Limb (tissue), 2 donors: ENCODE measurements around the gene PRICKLE4.
"Not testable (repeated sequence)": the region's sequence is repeated elsewhere in the genome, so short reads cannot be mapped to it uniquely, and the experiment has no call there.

Experiments
- DNase-seq, 2 donors: peaks; one replicate each; pipeline ENCODE4 v3.0.0-alpha.2; 2016; ENCODE audit errors: extremely low spot score in 2 of 2

Gene PRICKLE4

GRCh38 chr6:41791984-41792383 lies 11.4 kb downstream of the PRICKLE4 start:
- no peak for DNase-seq

- no peak for DNase-seq
Observed at GRCh38 chr6:41796474-41796873, 15.9 kb downstream of the PRICKLE4 start.

- DNase-seq, result no peak
Observed at GRCh38 chr6:41798901-41799558, 18.4 kb downstream of the PRICKLE4 start.

DNA sequence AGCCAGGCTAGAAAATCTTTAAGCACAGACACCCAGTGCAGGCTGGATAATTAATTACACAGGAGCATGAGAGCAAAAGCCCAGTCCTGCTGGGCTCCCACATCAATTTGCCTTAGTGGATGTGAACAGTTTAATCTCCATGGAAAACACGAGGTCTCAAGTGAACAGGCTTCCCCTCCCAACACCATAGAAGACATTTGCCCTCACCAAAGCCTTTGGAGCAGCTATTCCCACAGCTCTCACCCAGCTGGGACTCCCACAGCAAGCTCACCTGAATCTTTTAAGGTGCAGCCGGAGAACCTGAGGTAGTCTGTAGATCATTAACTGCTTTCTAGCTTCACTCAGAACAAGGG lies 19.0 kb downstream of the PRICKLE4 start:
- DNase-seq, result no peak

DNA sequence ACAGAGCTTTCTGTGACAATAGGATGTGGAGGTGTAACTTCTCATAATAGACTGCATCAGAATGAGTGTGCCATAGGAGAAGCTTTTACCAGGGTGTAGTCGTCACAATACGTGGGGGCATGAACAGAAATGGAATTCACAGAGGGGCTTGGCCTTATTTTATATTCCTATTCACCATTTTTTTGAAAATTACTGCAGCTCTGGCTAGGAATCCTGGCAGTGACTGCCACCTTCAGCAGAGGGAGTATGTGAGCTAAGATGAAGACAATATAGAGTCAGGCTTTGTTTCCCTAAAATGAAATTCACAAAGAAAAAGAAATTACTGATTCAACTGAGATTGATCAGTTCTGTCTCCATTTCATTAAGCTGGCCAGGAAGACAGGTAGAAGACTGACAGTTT lies 20.8 kb downstream of the PRICKLE4 start:
- no peak for DNase-seq

- no peak for DNase-seq
Observed at GRCh38 chr6:41805830-41806774, 25.5 kb downstream of the PRICKLE4 start.

- DNase-seq, result no peak
Observed at GRCh38 chr6:41811095-41811494, 30.5 kb downstream of the PRICKLE4 start.

DNA sequence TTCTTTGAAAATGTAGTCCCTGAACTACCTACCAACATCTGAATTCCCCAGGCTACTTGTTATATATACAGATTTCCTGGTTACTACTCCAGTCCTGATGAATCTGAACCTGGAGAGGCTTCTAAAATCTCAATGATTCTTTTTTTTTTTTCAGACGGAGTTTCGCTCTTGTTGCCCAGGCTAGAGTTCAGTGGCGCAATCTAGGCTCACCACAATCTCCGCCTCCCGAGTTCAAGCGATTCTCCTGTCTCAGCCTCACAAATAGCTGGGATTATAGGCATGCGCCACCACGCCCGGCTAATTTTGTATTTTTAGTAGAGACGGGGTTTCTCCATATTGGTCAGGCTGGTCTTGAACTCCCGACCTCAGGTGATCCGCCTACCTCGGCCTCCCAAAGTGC lies 31.4 kb downstream of the PRICKLE4 start:
- not testable (repeated sequence) for DNase-seq

DNA sequence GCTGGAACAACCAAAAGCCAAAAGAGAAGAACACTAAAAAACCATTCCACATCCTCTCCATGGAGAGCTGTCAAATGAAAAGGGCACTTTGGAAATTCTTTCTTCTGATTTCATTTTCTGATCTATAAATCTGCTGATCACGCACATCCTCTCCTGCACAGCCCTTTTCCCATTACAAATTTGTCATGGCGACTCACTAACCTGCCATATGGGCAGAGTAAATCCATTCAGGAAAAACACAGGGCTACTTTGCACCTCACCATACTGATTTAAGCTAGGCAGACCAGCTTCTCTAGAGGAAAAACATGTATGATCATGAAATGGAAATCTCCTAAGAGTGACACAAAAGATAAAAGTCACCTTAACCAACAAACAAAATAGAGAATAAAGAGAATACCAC lies 32.9 kb downstream of the PRICKLE4 start:
- DNase-seq, result no peak

GRCh38 chr6:41813956-41814355 lies 33.4 kb downstream of the PRICKLE4 start:
- DNase-seq, result no peak

DNA sequence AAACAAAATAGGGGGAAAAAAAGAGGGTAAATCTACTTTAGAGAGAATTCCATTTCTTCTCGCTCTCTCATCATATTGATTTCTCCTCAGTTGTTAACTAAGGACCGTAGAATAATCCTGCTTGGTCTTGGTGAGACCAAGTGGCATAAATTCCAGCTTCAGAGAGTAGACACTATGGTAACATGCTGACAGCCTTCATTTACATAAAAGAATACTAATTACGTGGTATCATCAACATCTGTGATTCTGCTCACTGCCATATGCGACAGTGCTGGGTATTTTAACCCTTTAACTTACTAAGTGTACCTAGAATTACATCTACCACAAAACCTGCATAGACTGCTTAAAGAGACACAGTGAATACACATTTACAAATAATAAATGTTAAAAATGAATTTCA lies 34.0 kb downstream of the PRICKLE4 start:
- no peak for DNase-seq

GRCh38 chr6:41815587-41815986 lies 35.0 kb downstream of the PRICKLE4 start:
- DNase-seq, result no peak

DNA sequence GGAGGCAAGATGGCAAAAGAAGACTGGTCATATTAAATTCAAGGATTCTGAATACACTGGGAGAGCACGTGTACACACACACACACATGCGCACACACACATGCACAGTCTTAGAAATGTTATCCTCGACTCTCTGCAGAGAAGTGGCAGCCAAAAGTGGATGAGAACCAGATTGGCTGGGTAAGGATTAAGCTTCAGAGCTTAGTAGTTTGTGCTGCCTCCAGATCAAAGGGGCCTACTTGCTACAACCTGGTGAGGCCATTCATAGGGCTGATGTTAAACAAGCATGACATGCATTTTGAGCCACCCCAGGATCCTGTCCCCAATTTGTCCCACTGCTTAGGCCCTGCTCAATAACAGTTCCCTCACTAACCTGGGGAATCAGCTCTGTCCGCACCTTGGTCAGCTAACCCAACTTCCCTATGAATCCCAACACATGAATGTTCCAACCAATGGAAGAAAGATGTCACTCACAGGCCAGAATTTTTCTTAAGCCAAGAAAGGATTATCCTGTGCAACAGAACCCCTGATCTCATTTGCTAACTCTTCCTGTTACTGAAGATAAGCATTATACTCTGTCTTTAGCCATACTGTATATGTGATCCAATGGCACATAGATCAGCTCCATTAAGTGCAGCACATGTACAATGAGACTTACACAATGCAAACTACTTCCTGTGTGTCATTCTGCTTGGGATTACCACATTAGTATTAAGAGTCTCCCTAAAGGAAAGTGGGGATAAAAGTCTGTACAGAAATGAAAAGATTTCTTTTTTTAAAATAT lies 37.9 kb downstream of the PRICKLE4 start:
- DNase-seq, result no peak

DNA sequence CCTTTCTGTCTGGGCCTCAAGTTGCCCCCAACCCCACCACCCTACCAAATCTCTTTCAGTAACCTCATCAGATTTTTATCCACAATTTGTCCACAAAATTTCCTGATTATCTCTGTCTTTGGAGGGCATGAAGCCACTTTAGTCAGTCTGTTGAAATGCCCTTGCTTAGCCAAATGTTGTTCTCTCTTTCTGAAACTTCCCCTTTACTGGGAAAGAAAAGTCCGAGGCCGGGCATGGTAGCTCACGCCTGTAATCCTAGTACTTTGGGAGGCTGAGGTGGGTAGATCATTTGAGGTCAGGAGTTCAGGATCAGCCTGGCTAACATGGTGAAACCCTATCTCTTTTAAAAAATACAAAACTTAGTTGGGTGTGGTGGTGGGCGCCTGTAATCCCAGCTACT lies 40.7 kb downstream of the PRICKLE4 start:
- no peak for DNase-seq

- DNase-seq, result no peak
Observed at GRCh38 chr6:41822021-41822420, 41.4 kb downstream of the PRICKLE4 start.

GRCh38 chr6:41823178-41823577 lies 42.6 kb downstream of the PRICKLE4 start:
- no peak for DNase-seq

DNA sequence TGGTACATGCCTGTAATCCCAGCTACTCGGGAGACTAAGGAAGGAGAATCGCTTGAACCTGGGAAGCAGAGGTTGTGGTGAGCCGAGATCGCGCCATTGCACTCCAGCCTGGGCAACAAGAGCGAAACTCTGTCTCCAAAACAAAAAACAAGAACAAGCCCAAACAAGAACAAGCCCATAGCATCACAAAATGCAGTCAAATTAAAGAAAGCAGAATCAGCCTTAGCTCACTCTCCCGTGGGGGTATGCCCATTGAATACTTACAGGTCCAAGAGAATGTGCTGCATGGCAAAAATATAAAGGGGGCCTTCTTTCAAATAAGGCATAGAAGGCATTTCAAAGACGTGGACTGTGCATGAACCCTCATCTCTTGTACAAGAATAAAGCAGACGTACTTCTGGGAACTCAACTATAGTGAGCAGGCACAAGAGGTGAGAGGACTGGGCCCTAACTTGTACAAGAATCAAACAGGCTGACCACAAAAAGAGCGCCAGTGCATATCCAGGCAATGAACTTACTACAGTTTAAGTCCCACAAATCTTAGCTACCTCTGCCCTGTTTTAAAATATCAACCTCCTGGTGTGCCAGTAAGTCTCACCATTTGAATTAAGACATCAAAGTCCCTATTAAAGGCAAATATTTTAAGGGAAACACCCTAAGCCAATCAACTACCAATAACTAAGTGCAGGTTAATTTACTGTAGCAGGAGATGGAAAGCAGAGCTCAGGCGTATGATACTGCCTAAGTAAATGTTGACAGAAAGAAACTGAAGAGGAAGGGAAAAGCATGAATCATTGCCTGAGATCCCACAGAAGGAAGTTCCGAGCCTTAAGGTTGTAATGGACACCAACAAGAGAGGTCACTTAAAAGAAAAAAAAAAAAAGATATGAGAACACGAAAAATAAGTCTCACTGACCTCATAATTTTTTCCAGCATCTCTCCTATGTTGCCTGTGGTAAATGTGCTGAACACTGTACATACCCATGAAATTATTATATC lies 44.3 kb downstream of the PRICKLE4 start:
- DNase-seq, result no peak

GRCh38 chr6:41826343-41827022 lies 45.9 kb downstream of the PRICKLE4 start:
- DNase-seq, result no peak

DNA sequence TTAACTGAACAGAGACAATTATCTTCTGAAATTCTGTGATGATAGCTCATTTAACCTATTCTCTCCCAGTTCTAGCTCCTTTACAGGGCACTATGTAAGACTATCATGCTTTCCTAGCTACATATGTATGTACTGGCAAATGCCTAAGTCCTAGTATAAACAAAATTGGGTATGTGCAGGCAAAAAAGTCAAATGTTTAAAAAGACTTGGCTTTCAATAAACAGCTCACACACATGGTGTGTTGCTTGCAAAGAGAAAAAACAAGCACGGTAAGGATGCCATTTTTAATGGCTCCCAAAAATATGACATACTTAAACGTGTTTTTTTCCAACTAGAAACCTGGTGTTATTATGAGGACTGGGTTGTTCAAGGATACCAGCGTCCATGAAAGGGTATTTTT lies 51.7 kb downstream of the PRICKLE4 start:
- DNase-seq, result no peak

DNA sequence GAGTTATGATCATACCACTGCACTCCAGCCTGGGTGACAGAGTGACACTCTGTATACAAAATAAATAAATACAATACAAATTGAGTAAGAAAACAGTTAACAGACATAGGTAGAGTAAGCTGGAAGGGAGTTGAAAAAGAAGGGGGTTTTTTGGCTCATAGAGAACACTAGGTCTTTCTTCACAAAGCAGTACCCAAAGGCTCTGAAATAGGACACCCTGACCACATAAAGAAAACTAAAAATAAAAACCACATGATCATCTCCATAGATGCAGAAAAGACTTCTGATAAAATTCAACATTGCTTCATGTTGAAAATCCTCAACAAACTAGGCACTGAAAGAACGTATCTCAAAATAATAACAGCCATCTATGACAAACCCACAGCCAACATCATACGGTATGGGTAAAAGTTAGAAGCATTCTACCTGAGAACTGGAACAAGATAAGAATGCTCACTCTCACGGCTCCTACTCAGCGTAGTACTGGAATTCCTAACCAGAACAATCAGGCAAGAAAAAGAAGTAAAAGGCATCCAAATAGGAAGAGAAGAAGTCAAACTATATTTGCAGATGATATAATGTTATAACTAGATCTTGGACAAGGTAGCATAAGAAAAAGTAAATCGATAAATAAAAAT lies 55.6 kb downstream of the PRICKLE4 start:
- no peak for DNase-seq
